ENCODE data around the gene HAUS2. TPM values are rescaled to one million over a fixed set of nuclear protein-coding genes. Genes with fewer than 3 reads are reported as not detected.
A peak's percentile ranks its signal among the peaks of the same experiment; 100 is the strongest.

The HAUS2 gene
- 14.6 TPM for polyA plus RNA-seq (2013, experiment 1 of 2)
- 14.3 TPM for polyA plus RNA-seq (2013, experiment 2 of 2)

- Histone ChIP-seq H3K4ac (ENCODE audit: low read depth in 1 of 2, low read length in 2 of 2) (peak within 1 kb of the TSS; percentile 3 to 52), H2BK120ac (ENCODE audit: low read depth, low read length) (no peak within 1 kb of the TSS), H2BK15ac (ENCODE audit: low read depth, poor library complexity, severe bottlenecking) (peak within 1 kb of the TSS; percentile 60), H3K4me2 (ENCODE audit: low read length, poor library complexity, severe bottlenecking) (peak within 1 kb of the TSS; percentile 83), H3K9me3 (ENCODE audit: control insufficient read depth, low read length) (no peaks in the 10 kb centered on the region), H2BK5ac (ENCODE audit: low read depth, low read length, poor library complexity, severe bottlenecking) (no peak within 1 kb of the TSS), H3K9ac (ENCODE audit: low read length) (peak within 1 kb of the TSS; percentile 94), H3K79me1 (replicated peaks; ENCODE audit: low read length, poor library complexity, severe bottlenecking) (peaks cover 15% of the 10 kb centered on the region), H3K18ac (ENCODE audit: low read depth in 1 of 2, low read length in 2 of 2) (peak within 1 kb of the TSS in 1 of 2 experiments; percentile 75), H2AFZ (ENCODE audit: low read depth, low read length) (peak within 1 kb of the TSS; percentile 46), H3K4me1 (ENCODE audit: control insufficient read depth, insufficient read depth, low read depth, low read length) (peaks cover 4% of the 10 kb centered on the region), H2AK5ac (ENCODE audit: low read length, severe bottlenecking) (no peak within 1 kb of the TSS), H3K14ac (ENCODE audit: low read length in 2 of 2) (peak within 1 kb of the TSS in 1 of 2 experiments; percentile 77), H3K23ac (ENCODE audit: low read length in 2 of 2) (no peak within 1 kb of the TSS), H3K27ac (ENCODE audit: low read length, poor library complexity, severe bottlenecking) (peak within 1 kb of the TSS; percentile 22), H4K8ac (ENCODE audit: low read length) (peak within 1 kb of the TSS; percentile 45), H3K27me3 (ENCODE audit: control insufficient read depth in 1 of 2, insufficient read depth in 1 of 2, low read length in 2 of 2) (no peaks in the 10 kb centered on the region), H2BK12ac (ENCODE audit: low read length in 2 of 2) (no peak within 1 kb of the TSS), H3K36me3 (ENCODE audit: control insufficient read depth in 1 of 2, insufficient read depth in 2 of 2, low read depth in 1 of 2, low read length in 2 of 2) (peaks cover 6 to 28% of the 10 kb centered on the region in 2 experiments), H3K4me3 (ENCODE audit: insufficient read depth in 1 of 2, low read depth in 1 of 2, low read length in 2 of 2) (peak within 1 kb of the TSS; percentile 79 to 97), H4K91ac (ENCODE audit: low read length) (peak within 1 kb of the TSS; percentile 14)
- under 1% methylated on average over 71 of the region's 71 CpGs for WGBS
- peak; percentile 88 for DNase-seq
Measured at GRCh38 chr15:42548249-42549031, at the start of gene HAUS2, which contains the start of gene LRRC57. HAUS2 (plus strand) TSS chr15:42548838; CDS start chr15:42548873, 35 bp downstream. LRRC57 (minus strand) TSS chr15:42548793; CDS start chr15:42548434, 359 bp downstream.

DNA sequence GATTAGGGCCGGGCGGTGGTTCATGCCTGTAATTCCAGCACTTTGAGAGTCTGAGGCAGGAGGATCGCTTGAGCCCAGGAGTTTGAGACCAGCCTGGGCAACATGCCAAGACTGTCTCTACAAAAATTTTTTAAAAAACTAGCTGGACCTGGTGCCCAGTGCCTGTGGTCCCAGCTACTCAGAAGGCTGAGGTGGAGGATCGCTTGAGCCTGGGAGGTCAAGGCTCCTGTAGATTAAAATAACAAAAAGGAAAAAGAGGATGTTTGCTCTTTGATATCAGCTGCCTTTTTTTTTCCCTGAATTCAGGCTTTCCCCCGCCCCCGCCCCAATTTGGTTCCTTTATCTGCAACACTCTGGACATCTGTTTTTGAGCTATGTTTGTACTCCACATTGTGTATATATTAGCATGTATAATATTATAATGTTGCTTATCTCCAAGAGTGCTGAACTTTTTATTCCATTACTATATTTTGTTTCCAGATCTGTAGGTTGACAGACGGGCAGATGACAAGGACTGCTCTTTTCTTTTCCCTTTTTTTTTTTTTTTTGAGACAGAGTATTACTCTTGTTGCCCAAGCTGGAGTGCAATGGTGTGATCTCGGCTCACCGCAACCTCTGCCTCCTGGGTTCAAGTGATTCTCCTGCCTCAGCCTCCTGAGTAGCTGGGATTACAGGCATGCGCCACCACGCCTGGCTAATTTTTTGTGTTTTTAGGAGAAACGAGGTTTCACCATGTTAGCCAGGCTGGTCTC lies 48.6 kb upstream of the HAUS2 start:
- Histone ChIP-seq H4K91ac (ENCODE audit: low read length) (no peak overlapping the region), H3K27ac (ENCODE audit: low read length, poor library complexity, severe bottlenecking) (peak overlapping the region; percentile 65), H2BK12ac (ENCODE audit: low read length in 2 of 2) (no peak overlapping the region), H3K27me3 (ENCODE audit: control insufficient read depth in 1 of 2, insufficient read depth in 1 of 2, low read length in 2 of 2) (no peaks in the 10 kb centered on the region), H3K4me2 (ENCODE audit: low read length, poor library complexity, severe bottlenecking) (no peak overlapping the region), H2AK5ac (ENCODE audit: low read length, severe bottlenecking) (peak overlapping the region; percentile 16), H2BK5ac (ENCODE audit: low read depth, low read length, poor library complexity, severe bottlenecking) (no peak overlapping the region), H3K79me1 (replicated peaks; ENCODE audit: low read length, poor library complexity, severe bottlenecking) (peaks cover 14% of the 10 kb centered on the region), H3K14ac (ENCODE audit: low read length in 2 of 2) (no peak overlapping the region), H3K36me3 (ENCODE audit: control insufficient read depth in 1 of 2, insufficient read depth in 2 of 2, low read depth in 1 of 2, low read length in 2 of 2) (peaks cover 0 to 5% of the 10 kb centered on the region in 2 experiments), H2BK120ac (ENCODE audit: low read depth, low read length) (no peak overlapping the region), H3K4me1 (ENCODE audit: control insufficient read depth, insufficient read depth, low read depth, low read length) (peaks cover 17% of the 10 kb centered on the region), H3K4ac (ENCODE audit: low read depth in 1 of 2, low read length in 2 of 2) (no peak overlapping the region), H2BK15ac (ENCODE audit: low read depth, poor library complexity, severe bottlenecking) (no peak overlapping the region), H4K8ac (ENCODE audit: low read length) (no peak overlapping the region), H3K9ac (ENCODE audit: low read length) (peak overlapping the region; percentile 65), H3K23ac (ENCODE audit: low read length in 2 of 2) (no peak overlapping the region), H3K9me3 (ENCODE audit: control insufficient read depth, low read length) (no peaks in the 10 kb centered on the region), H3K18ac (ENCODE audit: low read depth in 1 of 2, low read length in 2 of 2) (peak overlapping the region in 1 of 2 experiments; percentile 26), H2AFZ (ENCODE audit: low read depth, low read length) (no peak overlapping the region), H3K4me3 (ENCODE audit: insufficient read depth in 1 of 2, low read depth in 1 of 2, low read length in 2 of 2) (no peak overlapping the region)
- DNase-seq, result peak; percentile 43
- WGBS, result 80% methylated on average over 9 of the region's 12 CpGs

GRCh38 chr15:42502477-42502876 lies 46.2 kb upstream of the HAUS2 start:
- Histone ChIP-seq H4K91ac (ENCODE audit: low read length) (no peak overlapping the region), H3K4me1 (ENCODE audit: control insufficient read depth, insufficient read depth, low read depth, low read length) (peaks cover 17% of the 10 kb centered on the region), H3K18ac (ENCODE audit: low read depth in 1 of 2, low read length in 2 of 2) (no peak overlapping the region), H3K79me1 (replicated peaks; ENCODE audit: low read length, poor library complexity, severe bottlenecking) (peaks cover 13% of the 10 kb centered on the region), H2BK15ac (ENCODE audit: low read depth, poor library complexity, severe bottlenecking) (no peak overlapping the region), H3K23ac (ENCODE audit: low read length in 2 of 2) (no peak overlapping the region), H3K4me3 (ENCODE audit: insufficient read depth in 1 of 2, low read depth in 1 of 2, low read length in 2 of 2) (no peak overlapping the region), H2BK12ac (ENCODE audit: low read length in 2 of 2) (no peak overlapping the region), H3K4ac (ENCODE audit: low read depth in 1 of 2, low read length in 2 of 2) (no peak overlapping the region), H3K4me2 (ENCODE audit: low read length, poor library complexity, severe bottlenecking) (no peak overlapping the region), H3K36me3 (ENCODE audit: control insufficient read depth in 1 of 2, insufficient read depth in 2 of 2, low read depth in 1 of 2, low read length in 2 of 2) (peaks cover 0 to 5% of the 10 kb centered on the region in 2 experiments), H3K9ac (ENCODE audit: low read length) (no peak overlapping the region), H4K8ac (ENCODE audit: low read length) (no peak overlapping the region), H3K14ac (ENCODE audit: low read length in 2 of 2) (no peak overlapping the region), H3K9me3 (ENCODE audit: control insufficient read depth, low read length) (no peaks in the 10 kb centered on the region), H2BK5ac (ENCODE audit: low read depth, low read length, poor library complexity, severe bottlenecking) (no peak overlapping the region), H2AFZ (ENCODE audit: low read depth, low read length) (no peak overlapping the region), H2AK5ac (ENCODE audit: low read length, severe bottlenecking) (no peak overlapping the region), H3K27me3 (ENCODE audit: control insufficient read depth in 1 of 2, insufficient read depth in 1 of 2, low read length in 2 of 2) (no peaks in the 10 kb centered on the region), H2BK120ac (ENCODE audit: low read depth, low read length) (no peak overlapping the region), H3K27ac (ENCODE audit: low read length, poor library complexity, severe bottlenecking) (no peak overlapping the region)
- DNase-seq, result no peak
- 100% methylated on average over 2 of the region's 4 CpGs for whole genome bisulfite sequencing

GRCh38 chr15:42503825-42504224 lies 44.8 kb upstream of the HAUS2 start:
- Histone ChIP-seq H3K4me2 (ENCODE audit: low read length, poor library complexity, severe bottlenecking) (no peak overlapping the region), H3K9ac (ENCODE audit: low read length) (no peak overlapping the region), H3K79me1 (replicated peaks; ENCODE audit: low read length, poor library complexity, severe bottlenecking) (peaks cover 14% of the 10 kb centered on the region), H2BK120ac (ENCODE audit: low read depth, low read length) (no peak overlapping the region), H2BK12ac (ENCODE audit: low read length in 2 of 2) (no peak overlapping the region), H3K4ac (ENCODE audit: low read depth in 1 of 2, low read length in 2 of 2) (no peak overlapping the region), H3K14ac (ENCODE audit: low read length in 2 of 2) (no peak overlapping the region), H3K23ac (ENCODE audit: low read length in 2 of 2) (no peak overlapping the region), H3K36me3 (ENCODE audit: control insufficient read depth in 1 of 2, insufficient read depth in 2 of 2, low read depth in 1 of 2, low read length in 2 of 2) (no peaks in the 10 kb centered on the region), H3K27me3 (ENCODE audit: control insufficient read depth in 1 of 2, insufficient read depth in 1 of 2, low read length in 2 of 2) (no peaks in the 10 kb centered on the region), H3K18ac (ENCODE audit: low read depth in 1 of 2, low read length in 2 of 2) (no peak overlapping the region), H4K8ac (ENCODE audit: low read length) (no peak overlapping the region), H3K9me3 (ENCODE audit: control insufficient read depth, low read length) (no peaks in the 10 kb centered on the region), H3K4me3 (ENCODE audit: insufficient read depth in 1 of 2, low read depth in 1 of 2, low read length in 2 of 2) (no peak overlapping the region), H4K91ac (ENCODE audit: low read length) (no peak overlapping the region), H2BK15ac (ENCODE audit: low read depth, poor library complexity, severe bottlenecking) (no peak overlapping the region), H3K4me1 (ENCODE audit: control insufficient read depth, insufficient read depth, low read depth, low read length) (peaks cover 12% of the 10 kb centered on the region), H2AFZ (ENCODE audit: low read depth, low read length) (no peak overlapping the region), H2AK5ac (ENCODE audit: low read length, severe bottlenecking) (no peak overlapping the region), H3K27ac (ENCODE audit: low read length, poor library complexity, severe bottlenecking) (no peak overlapping the region), H2BK5ac (ENCODE audit: low read depth, low read length, poor library complexity, severe bottlenecking) (no peak overlapping the region)
- DNase-seq, result no peak
- WGBS, result 94% methylated on average over 1 of the region's 1 CpG

Measured in mesenchymal stem cell (in vitro differentiated cells and primary cell).